Stimulated activated CD8-positive, alpha-beta memory T cell treated with anti-CD3 and anti-CD28 coated beads, Interleukin-12 subunit alpha, Interleukin-12 subunit beta, amount 100 ng/mL, for 1 hour (primary cell): Measurements from ENCODE around the gene GDF11.
"Not testable (repeated sequence)": the region's sequence is repeated elsewhere in the genome, so short reads cannot be mapped to it uniquely, and the experiment has no call there.

Experiments used
- DNase-seq: peaks from one replicate; pipeline ENCODE4 v3.0.0-alpha.2; 2020; ENCODE audit warnings: low read depth

The GDF11 gene

GRCh38 chr12:55741931-55742680 is 816 bp upstream of the GDF11 start:
- DNase-seq: no peak

DNA sequence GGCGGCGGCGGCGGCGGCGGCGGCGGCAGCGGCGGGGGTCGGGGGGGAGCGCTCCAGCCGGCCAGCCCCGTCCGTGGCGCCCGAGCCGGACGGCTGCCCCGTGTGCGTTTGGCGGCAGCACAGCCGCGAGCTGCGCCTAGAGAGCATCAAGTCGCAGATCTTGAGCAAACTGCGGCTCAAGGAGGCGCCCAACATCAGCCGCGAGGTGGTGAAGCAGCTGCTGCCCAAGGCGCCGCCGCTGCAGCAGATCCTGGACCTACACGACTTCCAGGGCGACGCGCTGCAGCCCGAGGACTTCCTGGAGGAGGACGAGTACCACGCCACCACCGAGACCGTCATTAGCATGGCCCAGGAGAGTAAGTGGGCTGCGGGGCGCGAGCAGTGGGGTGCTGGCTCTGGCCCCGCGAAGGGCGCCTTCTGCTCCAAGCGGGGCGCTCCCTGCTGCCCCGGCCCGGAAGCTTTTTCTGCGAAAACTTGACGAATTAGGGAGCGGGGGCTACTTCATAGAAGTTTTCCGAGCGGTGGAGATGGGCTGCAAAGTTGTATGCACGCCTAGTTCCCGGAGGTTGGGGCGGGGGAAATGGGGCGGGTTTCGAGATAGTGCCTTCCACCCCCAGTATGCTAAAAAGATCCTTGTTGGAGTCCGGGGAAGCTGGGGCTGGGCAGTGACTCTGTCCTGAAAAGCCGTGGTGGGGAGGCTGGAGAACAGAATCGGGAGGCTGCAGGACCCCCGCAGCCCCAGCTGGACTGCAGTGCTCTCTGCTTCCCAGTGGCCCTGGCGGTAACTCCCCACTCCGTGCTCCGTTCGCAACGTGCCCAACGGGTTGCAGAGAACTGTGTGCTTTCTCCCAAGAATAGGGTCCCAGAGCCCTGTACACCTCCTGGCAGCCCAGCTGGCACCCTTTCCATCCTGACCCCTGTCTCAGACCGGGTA is 751 bp downstream of the GDF11 start:
- DNase-seq: no peak

GRCh38 chr12:55744340-55745030 is 1.6 kb downstream of the GDF11 start:
- DNase-seq: no peak

- DNase-seq: no peak
Measured at GRCh38 chr12:55745361-55746173, 2.6 kb downstream of the GDF11 start.

DNA sequence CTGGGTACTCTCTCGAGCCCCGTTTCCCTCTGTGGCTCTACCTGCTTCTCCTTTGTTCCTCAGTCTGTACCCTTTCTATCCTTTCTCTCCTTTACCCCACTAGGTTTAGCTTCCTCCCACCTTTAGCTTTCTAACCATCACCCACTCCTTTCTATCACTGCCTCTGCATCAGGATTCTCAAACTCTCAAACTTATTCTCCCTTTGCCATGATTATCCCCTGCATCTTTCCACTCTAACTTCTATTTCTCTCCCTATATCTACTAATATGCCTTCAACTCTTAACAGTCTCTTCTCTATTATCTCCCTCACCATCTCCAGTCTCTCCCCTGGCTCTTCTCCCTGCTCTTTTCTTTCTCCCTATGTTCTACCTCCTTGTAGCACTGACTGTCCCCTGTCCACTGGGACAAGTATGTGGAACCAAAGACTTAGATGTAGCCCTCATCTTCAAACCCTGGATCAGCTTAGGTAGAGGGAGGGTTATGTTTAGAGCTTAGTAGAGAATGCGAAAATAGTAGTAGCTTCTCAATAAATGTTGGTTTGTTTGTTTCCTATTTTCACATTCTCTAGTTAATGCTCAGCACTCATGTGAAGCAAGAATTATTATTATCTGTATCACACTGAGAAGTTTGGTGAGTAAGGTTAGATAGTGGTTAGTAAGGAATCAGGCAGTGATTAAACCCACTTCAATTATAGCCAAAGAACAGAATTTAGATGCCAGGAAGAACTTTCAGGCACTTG is 3.4 kb downstream of the GDF11 start:
- DNase-seq: no peak

DNA sequence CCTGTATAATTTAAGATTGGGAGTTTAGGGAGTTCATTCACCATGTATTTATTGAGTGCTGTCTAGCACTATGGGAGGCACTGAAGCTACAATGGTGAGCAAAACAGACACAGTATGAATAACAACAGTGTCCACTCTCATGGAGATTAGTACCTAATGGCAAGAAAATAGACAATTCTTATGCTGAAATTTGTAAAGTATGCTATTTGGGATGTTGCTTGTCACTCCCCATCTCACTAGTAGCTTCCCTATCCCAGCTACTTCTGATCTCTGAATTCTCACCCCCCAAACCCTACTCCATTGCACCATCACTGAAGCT is 4.0 kb downstream of the GDF11 start:
- no peak for DNase-seq

DNA sequence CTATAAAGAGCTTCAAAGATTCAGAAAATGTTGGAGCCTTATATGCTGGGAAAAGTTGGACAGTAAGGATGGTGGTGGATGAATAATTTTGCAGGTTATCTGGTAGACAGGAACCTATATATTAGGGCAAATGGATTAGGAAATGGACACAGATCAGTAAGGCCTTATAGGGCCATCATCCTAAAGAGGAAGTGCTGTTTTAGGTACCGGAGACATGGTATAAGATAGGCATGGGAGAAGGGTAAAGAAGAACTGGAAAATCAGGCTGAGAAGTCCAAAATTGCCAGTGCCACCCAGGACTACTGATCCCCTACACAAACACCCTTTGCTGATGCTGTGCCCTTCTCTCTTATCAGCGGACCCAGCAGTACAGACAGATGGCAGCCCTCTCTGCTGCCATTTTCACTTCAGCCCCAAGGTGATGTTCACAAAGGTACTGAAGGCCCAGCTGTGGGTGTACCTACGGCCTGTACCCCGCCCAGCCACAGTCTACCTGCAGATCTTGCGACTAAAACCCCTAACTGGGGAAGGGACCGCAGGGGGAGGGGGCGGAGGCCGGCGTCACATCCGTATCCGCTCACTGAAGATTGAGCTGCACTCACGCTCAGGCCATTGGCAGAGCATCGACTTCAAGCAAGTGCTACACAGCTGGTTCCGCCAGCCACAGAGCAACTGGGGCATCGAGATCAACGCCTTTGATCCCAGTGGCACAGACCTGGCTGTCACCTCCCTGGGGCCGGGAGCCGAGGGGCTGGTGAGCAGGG is 5.5 kb downstream of the GDF11 start:
- DNase-seq: no peak

- no peak for DNase-seq
Measured at GRCh38 chr12:55755246-55755645, 12.3 kb downstream of the GDF11 start.

GRCh38 chr12:55757701-55758100 is 14.8 kb downstream of the GDF11 start:
- no peak for DNase-seq

DNA sequence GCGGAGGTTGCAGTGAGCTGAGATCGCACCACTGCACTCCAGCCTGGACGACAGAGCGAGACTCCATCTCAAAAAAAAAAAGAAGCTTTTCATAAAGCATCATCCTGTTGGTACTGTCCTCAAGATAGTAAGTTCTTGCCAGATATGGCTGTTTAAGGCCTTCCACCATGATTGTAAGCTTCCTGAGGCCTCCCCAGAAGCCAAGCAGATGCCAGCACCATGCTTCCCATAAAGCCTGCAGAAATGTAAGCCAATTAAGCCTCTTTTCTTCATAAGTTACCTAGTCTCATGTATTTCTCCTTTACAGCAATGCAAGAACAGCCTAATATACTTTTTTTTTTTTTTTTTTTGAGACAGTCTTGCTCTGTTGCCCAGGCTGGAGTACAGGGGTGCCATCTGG is 15.7 kb downstream of the GDF11 start:
- not testable (repeated sequence) for DNase-seq

DNA sequence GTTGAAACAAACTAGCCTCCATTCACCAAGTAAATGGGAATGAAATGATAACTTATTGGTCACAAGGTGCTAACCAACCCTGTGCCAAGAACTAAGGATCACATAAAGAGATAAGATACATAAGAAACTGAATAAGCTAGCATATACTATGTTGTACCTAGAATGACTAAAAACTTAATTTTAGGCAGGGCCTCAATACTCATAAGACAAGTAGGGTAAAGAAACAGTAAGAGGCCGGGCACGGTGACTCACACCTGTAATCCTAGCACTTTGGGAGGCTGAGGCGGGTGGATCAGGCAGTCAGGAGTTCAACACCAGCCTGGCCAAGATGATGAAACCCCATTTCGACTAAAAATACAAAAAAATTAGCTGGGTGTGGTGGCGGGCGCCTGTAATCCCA is 17.7 kb downstream of the GDF11 start:
- DNase-seq: no peak

GRCh38 chr12:55762646-55763045 is 19.7 kb downstream of the GDF11 start:
- no peak for DNase-seq

DNA sequence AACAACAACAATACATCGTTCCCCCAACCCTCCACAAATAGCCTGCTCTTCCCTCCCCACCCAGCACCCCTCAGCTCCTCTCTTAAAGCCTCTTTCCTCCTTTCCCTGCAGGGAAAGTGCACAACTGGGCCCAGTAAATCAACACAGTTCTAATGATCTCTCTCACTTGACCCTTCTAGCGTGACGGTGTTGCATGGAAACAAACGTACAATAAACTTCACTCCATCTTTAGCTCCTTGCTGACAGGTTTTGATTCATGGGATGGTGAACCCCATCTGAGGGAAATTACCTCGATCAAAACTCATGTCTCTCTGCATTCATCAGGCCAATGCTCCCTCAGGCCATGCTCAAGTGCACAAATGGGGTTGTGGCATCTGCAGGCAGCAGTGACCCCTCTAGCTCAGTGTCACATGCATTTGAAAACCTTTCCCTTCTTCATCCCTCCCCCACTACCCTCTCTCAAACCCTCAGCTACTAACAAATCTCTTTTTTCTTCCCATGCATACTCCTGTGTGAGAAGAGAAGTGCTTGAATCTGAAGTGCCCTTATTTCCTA is 22.9 kb downstream of the GDF11 start:
- no peak for DNase-seq

DNA sequence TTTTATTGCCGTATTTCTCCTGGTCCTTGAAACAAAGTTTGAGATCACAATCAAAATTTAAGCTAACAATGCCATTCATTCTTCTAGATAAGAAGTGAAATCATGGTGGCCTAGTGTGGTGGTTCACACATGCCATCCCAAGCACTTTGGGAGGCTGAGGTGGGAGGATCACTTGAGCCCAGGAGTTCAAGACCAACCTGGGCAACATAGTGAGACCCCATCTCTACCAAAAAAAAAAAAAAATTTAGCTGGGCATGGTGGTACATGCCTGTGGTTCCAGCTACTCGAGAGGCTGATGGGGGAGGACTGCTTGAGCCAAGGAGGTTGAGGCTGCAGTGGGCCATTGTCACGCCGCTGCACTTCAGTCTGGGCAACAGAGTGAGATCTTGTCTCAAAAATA is 24.2 kb downstream of the GDF11 start:
- no peak for DNase-seq

DNA sequence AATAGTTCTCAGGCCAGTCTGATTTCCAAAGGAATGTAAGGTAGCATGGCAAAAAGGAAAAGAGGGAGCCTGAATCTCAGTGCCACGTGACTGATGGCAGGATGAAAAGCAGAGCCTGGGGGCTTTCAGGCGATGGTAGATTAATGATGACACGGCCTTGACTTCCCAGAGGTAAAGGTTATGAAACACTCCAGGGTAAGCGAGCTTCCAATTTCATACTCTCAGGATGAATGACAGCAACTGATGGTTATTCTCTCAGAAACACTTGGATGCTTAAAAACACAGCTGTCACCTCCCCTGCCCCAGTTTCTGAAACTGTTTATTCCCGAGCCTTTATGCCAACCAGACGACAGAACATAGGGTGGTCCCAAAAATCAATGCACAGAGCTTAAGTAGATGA is 28.8 kb downstream of the GDF11 start:
- DNase-seq: no peak

GRCh38 chr12:55777856-55778255 is 34.9 kb downstream of the GDF11 start:
- DNase-seq: no peak

DNA sequence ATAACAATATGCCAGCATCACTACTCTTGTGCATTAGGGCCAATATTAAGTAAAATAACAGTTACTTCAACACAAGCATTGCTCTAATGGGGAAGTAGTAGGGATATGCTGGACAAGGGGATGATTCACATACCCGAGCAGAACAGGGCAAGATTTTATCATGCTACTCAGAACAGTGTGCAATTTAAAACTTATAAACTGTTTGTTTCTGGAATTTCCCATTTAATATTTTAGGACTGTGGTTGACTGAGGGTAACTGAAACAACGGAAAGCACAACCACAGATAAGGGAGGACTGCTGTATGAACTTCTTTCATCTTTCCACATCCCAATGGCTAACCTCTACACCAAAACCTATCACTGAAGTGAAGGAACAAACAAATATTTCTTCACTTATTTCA is 37.8 kb downstream of the GDF11 start:
- no peak for DNase-seq

DNA sequence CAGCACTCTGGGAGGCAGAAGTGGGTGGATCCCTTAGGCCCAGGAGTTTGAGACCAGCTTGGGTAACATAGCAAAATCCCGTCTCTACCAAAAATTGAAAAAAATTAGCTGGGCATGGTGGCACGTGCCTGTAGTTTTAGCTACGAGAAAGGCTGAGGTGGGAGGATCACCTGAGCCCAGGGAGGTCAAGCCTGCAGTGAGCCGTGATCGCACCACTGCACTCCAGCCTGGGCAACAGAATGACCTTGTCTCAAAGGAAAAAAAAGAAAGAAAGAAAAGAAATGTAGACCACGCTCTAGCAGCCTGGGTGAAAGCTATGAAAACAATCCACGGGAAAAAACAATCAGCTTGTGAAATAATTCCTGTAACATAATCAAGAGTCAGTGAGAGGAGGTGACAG is 45.6 kb downstream of the GDF11 start:
- no peak for DNase-seq

DNA sequence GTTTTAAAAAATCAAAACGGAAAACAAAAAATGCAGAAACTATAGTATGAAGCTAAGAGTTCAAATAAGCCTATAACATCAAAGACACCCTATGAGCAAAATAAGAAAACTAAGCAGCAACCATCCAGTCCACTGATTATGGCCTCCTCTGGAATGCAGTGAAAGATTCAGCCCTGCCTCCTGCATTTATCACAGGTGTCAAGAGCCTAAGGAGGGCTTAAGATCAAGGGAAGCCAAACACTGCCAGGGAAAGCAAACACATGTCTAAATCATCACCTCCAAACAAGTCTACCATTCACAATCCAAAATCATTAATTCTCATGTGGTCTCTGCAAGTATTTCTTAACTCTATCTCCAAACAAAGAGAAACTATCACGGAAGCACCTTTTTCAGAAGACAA is 46.2 kb downstream of the GDF11 start:
- no peak for DNase-seq

DNA sequence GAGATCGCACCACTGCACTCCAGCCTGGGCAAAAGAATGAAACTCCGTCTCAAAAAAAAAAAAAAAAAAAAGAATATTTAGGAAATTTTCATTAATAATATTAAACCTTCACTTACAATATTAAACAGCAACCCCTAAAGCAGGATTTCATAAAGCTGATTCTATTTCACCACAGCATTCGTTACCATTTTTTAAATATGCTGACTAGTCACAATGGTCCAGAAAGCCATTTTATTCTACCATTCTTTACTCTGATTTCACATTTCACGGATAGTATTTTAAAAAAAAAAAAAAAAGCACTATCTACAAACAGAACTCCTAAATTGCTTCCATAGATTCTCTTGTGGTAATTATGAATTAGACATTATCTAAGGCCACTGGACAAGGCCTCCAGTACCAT is 47.0 kb downstream of the GDF11 start:
- no peak for DNase-seq
